Glutamatergic neuron (in vitro differentiated cells): Measurements from ENCODE around the gene NRXN3. TPM values are rescaled to one million over a fixed set of nuclear protein-coding genes. Genes with fewer than 3 reads are reported as not detected.

Experiments
- DNase-seq: peaks from one replicate; pipeline ENCODE4 v3.0.0; 2022
- H3K27ac Mint-ChIP-seq: one replicate; pipeline ENCODE4 v1.8.0; 2020; ENCODE audit warnings: mild to moderate bottlenecking, mixed read lengths, inconsistent platforms; ENCODE audit not compliant: unreplicated experiment
- H3K27me3 Mint-ChIP-seq: one replicate; pipeline ENCODE4 v1.8.0; 2020; ENCODE audit warnings: mild to moderate bottlenecking, moderate library complexity, mixed read lengths, inconsistent platforms; ENCODE audit not compliant: unreplicated experiment
- H3K36me3 Mint-ChIP-seq: one replicate; pipeline ENCODE4 v1.8.0; 2020; ENCODE audit warnings: mild to moderate bottlenecking, mixed read lengths, inconsistent platforms; ENCODE audit not compliant: unreplicated experiment
- H3K4me1 Mint-ChIP-seq: one replicate; pipeline ENCODE4 v1.8.0; 2020; ENCODE audit warnings: mild to moderate bottlenecking, low read depth, mixed read lengths, inconsistent platforms; ENCODE audit not compliant: unreplicated experiment
- H3K4me3 Mint-ChIP-seq: one replicate; pipeline ENCODE4 v1.8.0; 2020; ENCODE audit warnings: mild to moderate bottlenecking, mixed read lengths, inconsistent platforms; ENCODE audit not compliant: unreplicated experiment
- H3K9me3 Mint-ChIP-seq: one replicate; pipeline ENCODE4 v1.8.0; 2020; ENCODE audit warnings: mild to moderate bottlenecking, moderate library complexity, mixed read lengths, inconsistent platforms; ENCODE audit not compliant: unreplicated experiment
- total RNA-seq: library from RNA; stranded (reverse); fragmentation: NEBNext Ultra II Directional; extraction: Animal tissue kit (Norgen Biotek cat#: 25700); gene quantifications from one replicate; pipeline ENCODE4 v1.2.1, GENCODE V29; 2021; ENCODE audit not compliant: unreplicated experiment
- TF ChIP-seq, protein P1 (sequence below): fragments of 200-600 bp; sonication (generic); IDR thresholded peaks from one replicate; pipeline ENCODE4 v1.5.0; 2021; ENCODE audit not compliant: partially characterized antibody, unreplicated experiment

The NRXN3 gene
- total RNA-seq, 1 donor from 2014 or later, result 1.2 TPM

DNA sequence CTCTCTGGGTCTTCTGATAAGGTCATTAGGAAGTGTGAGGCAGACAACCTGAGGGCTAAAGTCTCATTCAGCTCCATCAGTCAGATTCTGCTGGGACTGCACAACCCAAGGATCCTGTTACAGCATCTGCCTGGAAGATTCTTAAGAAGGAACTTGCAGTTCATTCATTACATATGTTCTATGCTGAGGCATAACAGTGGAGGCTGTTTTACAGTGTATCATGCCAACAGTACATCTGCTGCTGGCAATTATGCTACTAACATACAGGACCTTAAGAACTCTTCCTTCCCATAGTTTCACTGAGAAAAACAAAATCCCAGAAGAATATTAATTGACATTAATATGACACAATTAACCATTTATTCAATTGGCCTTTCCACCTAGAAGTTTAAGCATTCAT, 1072.5 kb downstream of the NRXN3 start:
- Mint-ChIP-seq H3K27me3 (peaks cover 3% of the 10 kb centered on the region), H3K36me3 (peaks cover 4% of the 10 kb centered on the region), H3K27ac (no peak overlapping the region), H3K4me1 (no peaks in the 10 kb centered on the region), H3K9me3 (no peaks in the 10 kb centered on the region), H3K4me3 (no peak overlapping the region)
- TF ChIP-seq, protein P1, sequence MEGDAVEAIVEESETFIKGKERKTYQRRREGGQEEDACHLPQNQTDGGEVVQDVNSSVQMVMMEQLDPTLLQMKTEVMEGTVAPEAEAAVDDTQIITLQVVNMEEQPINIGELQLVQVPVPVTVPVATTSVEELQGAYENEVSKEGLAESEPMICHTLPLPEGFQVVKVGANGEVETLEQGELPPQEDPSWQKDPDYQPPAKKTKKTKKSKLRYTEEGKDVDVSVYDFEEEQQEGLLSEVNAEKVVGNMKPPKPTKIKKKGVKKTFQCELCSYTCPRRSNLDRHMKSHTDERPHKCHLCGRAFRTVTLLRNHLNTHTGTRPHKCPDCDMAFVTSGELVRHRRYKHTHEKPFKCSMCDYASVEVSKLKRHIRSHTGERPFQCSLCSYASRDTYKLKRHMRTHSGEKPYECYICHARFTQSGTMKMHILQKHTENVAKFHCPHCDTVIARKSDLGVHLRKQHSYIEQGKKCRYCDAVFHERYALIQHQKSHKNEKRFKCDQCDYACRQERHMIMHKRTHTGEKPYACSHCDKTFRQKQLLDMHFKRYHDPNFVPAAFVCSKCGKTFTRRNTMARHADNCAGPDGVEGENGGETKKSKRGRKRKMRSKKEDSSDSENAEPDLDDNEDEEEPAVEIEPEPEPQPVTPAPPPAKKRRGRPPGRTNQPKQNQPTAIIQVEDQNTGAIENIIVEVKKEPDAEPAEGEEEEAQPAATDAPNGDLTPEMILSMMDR, result no peak
- DNase-seq, result no peak

DNA sequence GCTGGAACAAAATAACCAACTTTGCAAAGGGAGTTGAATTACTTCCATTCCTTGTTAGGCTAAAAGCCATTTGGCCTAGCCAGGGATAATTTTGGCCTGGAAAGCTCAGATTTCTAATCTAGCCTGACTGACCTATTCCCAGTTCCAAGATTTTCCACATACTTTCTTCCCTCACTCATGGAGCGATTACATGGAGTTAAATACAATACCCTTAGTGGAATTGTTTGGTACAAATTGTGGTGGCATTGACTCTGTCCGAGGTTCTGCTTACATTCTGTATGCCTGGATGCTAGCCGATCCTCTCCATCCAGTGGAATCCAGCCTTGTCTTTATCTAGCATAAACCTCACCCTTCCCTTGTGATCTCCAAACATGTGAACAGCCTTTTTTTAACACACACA, 1076.0 kb downstream of the NRXN3 start:
- DNase-seq, result no peak
- H3K27ac Mint-ChIP-seq, result no peak overlapping the region
- H3K4me3 Mint-ChIP-seq, result no peak overlapping the region
- H3K4me1 Mint-ChIP-seq, result peaks cover 1% of the 10 kb centered on the region
- TF ChIP-seq, protein P1, result no peak
- peaks cover 1% of the 10 kb centered on the region for H3K9me3 Mint-ChIP-seq
- no peaks in the 10 kb centered on the region for H3K27me3 Mint-ChIP-seq
- H3K36me3 Mint-ChIP-seq, result peaks cover 1% of the 10 kb centered on the region

- Mint-ChIP-seq H3K36me3 (no peaks in the 10 kb centered on the region), H3K4me1 (peaks cover 2% of the 10 kb centered on the region), H3K4me3 (no peak overlapping the region), H3K27me3 (no peaks in the 10 kb centered on the region), H3K9me3 (peaks cover 2% of the 10 kb centered on the region), H3K27ac (no peak overlapping the region)
- DNase-seq, result no peak
- TF ChIP-seq, protein P1, result no peak
These were observed 1078.0 kb downstream of the NRXN3 start for GRCh38 chr14:79248126-79248525.

GRCh38 chr14:79248771-79249170, 1078.6 kb downstream of the NRXN3 start:
- Mint-ChIP-seq H3K9me3 (peaks cover 2% of the 10 kb centered on the region), H3K36me3 (no peaks in the 10 kb centered on the region), H3K4me3 (no peak overlapping the region), H3K27ac (no peak overlapping the region), H3K4me1 (peaks cover 2% of the 10 kb centered on the region), H3K27me3 (no peaks in the 10 kb centered on the region)
- TF ChIP-seq, protein P1, result no peak
- DNase-seq, result no peak

DNA sequence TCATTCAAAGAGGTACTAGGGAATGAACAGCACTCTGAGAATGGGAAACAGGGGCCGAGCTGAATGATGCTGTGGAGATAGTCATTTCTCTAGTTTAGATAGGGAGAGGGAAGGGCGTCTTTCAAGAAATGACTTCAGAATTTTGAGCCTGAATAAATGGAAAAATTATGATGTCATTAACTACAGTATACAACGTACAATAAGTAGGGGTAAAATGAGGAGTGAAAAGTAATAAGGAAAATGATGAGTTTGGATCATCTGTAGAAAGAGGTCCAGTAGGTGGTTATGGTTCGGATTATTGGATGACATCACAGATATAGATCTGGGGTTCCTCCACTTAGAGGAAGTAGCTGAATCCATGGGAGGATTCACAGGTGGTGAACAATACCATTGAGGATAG, 1081.1 kb downstream of the NRXN3 start:
- no peak for DNase-seq
- Mint-ChIP-seq H3K36me3 (no peaks in the 10 kb centered on the region), H3K27me3 (peaks cover under 1% of the 10 kb centered on the region), H3K4me3 (no peak overlapping the region), H3K4me1 (peaks cover 9% of the 10 kb centered on the region), H3K9me3 (peaks cover 2% of the 10 kb centered on the region), H3K27ac (no peak overlapping the region)
- TF ChIP-seq, protein P1, result no peak
